ENCODE data around the gene SLF2. TPM values are rescaled to one million over a fixed set of nuclear protein-coding genes. Genes with fewer than 3 reads are reported as not detected.

The SLF2 gene
- total RNA-seq, 1 experiment from 2014 or later: 23.1 TPM

DNA sequence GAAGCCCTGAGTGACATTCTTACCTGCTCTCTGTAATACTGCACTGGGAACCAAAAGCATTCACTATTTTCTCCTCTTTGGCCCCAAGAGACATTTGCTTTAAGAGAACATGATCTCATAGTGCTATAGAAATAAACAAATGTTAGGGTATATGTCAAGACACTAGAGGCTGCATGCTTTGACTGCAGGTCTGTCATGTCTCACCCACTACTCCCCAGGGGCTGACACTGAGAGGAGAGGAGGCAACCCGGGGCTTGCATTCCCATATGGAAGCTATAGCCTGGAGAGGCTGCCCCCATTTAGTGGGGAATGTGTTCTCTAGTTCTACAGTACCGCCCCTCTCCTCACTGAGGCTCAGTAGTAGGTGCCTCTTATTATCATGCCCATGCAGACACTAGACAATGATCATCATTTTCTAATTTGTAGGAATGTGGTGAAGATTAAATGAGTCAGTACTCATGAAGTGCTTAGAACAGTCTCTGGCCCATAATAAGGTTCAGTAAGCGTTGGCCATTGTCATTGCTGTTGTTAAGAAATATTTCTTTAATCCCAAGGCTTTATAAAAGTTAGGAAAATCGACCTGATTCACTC, 4.9 kb upstream of the SLF2 start:
- H3K4me3 Mint-ChIP-seq: no peak overlapping the region
- H2BK12ac ChIP-seq (ENCODE audit: insufficient read length, low read depth, low read length): no peak overlapping the region
- no peaks in the 10 kb centered on the region for H3K23me2 ChIP-seq (ENCODE audit: insufficient read length, low read depth, low read length, poor library complexity, severe bottlenecking)
- H3K4ac ChIP-seq (ENCODE audit: low read depth, low read length): no peak overlapping the region
- H2AK5ac ChIP-seq (ENCODE audit: insufficient read length, low read length): no peak overlapping the region
- H3K27ac ChIP-seq (ENCODE audit: insufficient read length, low read depth, low read length): no peak overlapping the region
- no peaks in the 10 kb centered on the region for H3K79me1 ChIP-seq (ENCODE audit: insufficient read depth, low read depth, low read length, poor library complexity, severe bottlenecking)
- no peak overlapping the region for H3K23ac ChIP-seq (ENCODE audit: insufficient read length, low read depth, low read length)
- H3K18ac ChIP-seq (ENCODE audit: insufficient read length, low read depth, low read length): no peak overlapping the region
- no peaks in the 10 kb centered on the region for H3K27me3 ChIP-seq (ENCODE audit: insufficient read depth, low read length)
- no CpG with 5 or more reads among the region's 4 CpGs for WGBS (ENCODE audit: extremely low coverage, insufficient read length, low lambda C conversion rate)
- H3K9ac ChIP-seq (ENCODE audit: extremely low read depth, insufficient read length, low read length): no peak overlapping the region
- H2BK20ac ChIP-seq (ENCODE audit: low read depth, low read length, poor library complexity, severe bottlenecking): no peak overlapping the region
- H3T11ph ChIP-seq (ENCODE audit: low read length): no peak overlapping the region
- H3K4me2 ChIP-seq (ENCODE audit: insufficient read depth, insufficient read length, low read length): no peak overlapping the region
- H3K14ac ChIP-seq (ENCODE audit: insufficient read depth, low read length): no peak overlapping the region
- 0 out of 7 replicates have a peak, but pooled peaks cover 0 to under 1% (median 0%) of the 10 kb centered on the region in 3 experiments for H3K36me3 Mint-ChIP-seq (ENCODE audit: insufficient read depth in 1 of 3, low read depth in 3 of 3)
- no peak overlapping the region for H4K91ac ChIP-seq (ENCODE audit: insufficient read length, low read depth, low read length)
- H3K27me3 Mint-ChIP-seq (ENCODE audit: low read depth): no peaks in the 10 kb centered on the region; the same call in 1 of the 2 replicates
- no peak for DNase-seq
- TF ChIP-seq, protein P1, sequence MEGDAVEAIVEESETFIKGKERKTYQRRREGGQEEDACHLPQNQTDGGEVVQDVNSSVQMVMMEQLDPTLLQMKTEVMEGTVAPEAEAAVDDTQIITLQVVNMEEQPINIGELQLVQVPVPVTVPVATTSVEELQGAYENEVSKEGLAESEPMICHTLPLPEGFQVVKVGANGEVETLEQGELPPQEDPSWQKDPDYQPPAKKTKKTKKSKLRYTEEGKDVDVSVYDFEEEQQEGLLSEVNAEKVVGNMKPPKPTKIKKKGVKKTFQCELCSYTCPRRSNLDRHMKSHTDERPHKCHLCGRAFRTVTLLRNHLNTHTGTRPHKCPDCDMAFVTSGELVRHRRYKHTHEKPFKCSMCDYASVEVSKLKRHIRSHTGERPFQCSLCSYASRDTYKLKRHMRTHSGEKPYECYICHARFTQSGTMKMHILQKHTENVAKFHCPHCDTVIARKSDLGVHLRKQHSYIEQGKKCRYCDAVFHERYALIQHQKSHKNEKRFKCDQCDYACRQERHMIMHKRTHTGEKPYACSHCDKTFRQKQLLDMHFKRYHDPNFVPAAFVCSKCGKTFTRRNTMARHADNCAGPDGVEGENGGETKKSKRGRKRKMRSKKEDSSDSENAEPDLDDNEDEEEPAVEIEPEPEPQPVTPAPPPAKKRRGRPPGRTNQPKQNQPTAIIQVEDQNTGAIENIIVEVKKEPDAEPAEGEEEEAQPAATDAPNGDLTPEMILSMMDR (conservative IDR thresholded peaks at IDR 0.05): no peak
- H3K4me1 Mint-ChIP-seq: peaks cover 17 to 20% of the 10 kb centered on the region in 2 experiments
- H2BK15ac ChIP-seq (ENCODE audit: low read depth, low read length): no peak overlapping the region
- H2BK5ac ChIP-seq (ENCODE audit: insufficient read length, low read length): no peak overlapping the region
- no peak overlapping the region for H2BK120ac ChIP-seq (ENCODE audit: low read depth, low read length, poor library complexity, severe bottlenecking)
- no peaks in the 10 kb centered on the region for H3K79me2 ChIP-seq (ENCODE audit: insufficient read depth, low read length)
- no peak overlapping the region for H3K27ac Mint-ChIP-seq
- no peak overlapping the region for H4K8ac ChIP-seq (replicated peaks; ENCODE audit: insufficient read length, low read depth, low read length)
- H3K9me3 ChIP-seq (ENCODE audit: control insufficient read depth, low read depth, low read length): no peaks in the 10 kb centered on the region
- H4K5ac ChIP-seq (ENCODE audit: insufficient read length, low read depth, low read length): no peak overlapping the region
- H3K9me3 Mint-ChIP-seq: no peaks in the 10 kb centered on the region
- H3K4me1 ChIP-seq (ENCODE audit: insufficient read depth, low read length): no peaks in the 10 kb centered on the region; the same call in 1 of the 2 replicates
- no peak overlapping the region for H2AFZ ChIP-seq (ENCODE audit: low read length)
- H4K20me1 ChIP-seq (ENCODE audit: control insufficient read depth, insufficient read depth, insufficient read length): no peaks in the 10 kb centered on the region
- H3K56ac ChIP-seq (ENCODE audit: insufficient read length, low read depth, low read length): no peak overlapping the region

Data from H9 (cell line).